NCI-H2227 (cell line): ENCODE results near the gene FGF12.

ENCODE experiments used
- DNase-seq: peaks from one replicate; lab custom pipeline; 2025; ENCODE audit not compliant: unreplicated experiment; lab: John Stamatoyannopoulos, UW

Gene FGF12

DNA sequence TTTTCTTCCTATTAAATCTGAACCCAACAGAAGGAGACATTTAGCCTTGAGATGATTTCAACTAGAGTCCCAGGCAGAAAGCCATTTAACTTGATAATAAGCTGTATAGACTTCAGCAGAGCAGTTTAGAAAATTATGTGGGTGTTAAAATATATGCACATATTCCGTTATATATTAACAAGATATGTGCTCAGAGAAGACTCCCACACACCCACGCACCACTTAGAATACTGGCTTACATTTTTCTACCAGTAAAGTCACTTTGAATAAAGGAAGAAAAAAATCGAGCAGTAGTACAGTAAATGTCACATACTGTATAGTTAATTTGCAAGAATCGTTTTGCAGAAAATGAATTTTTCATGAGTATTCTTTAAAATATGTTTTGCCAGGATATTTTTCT, 599.3 kb downstream of the FGF12 start:
- DNase-seq = no peak

DNA sequence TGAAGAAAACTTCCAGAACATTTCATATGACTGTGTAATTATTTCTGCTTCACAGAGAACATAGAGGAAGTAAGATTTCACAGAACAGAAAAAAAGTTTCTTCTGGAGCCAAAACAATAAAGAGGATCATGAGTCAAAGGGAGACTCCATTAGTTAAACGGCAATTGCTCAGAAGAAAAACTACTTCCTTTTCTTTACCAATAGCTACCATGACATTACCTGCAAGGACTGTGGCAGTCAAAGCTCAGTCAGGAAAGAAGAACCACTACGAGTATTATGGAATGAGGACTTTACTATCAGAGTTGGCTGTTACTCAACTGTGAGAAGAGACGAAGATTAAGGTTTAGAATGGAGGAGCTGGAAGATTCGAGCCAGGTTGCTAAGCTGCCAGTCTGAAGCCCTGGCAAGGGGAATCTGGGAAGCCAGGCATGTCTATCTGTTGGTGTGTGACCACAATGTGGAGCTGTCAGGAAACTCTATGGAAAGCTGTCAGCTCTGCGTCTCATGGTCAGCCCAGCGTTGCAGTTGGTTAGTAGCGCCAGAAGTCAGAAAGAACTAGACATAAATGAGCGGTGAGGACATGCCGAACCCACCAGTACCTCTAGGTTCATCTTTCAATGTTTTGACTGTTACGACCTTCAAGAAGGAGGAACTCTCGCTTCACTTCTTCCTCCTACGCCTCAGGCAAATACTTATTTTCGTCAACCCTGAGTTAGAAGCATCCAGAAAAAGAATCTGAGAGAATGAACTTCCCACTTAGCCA, 604.3 kb downstream of the FGF12 start:
- DNase-seq = no peak

DNA sequence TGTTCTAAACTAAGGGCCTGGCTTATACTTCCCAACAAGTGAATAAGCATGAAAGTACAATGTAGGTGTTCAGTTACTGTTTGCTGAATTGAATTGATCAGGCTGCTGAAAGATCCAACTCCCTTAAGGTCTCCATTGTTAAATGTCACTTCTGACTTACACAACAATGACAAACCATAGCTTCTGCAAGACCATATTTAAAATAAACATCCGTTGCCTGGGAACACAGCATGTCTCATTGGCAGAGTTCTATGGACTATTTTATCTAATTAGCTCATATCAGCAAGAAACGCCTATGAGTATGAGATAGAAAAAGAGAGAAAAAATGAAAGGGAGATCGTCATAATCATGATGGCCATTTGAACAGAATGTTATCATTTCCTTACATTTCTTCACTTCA, 605.4 kb downstream of the FGF12 start:
- no peak for DNase-seq

DNA sequence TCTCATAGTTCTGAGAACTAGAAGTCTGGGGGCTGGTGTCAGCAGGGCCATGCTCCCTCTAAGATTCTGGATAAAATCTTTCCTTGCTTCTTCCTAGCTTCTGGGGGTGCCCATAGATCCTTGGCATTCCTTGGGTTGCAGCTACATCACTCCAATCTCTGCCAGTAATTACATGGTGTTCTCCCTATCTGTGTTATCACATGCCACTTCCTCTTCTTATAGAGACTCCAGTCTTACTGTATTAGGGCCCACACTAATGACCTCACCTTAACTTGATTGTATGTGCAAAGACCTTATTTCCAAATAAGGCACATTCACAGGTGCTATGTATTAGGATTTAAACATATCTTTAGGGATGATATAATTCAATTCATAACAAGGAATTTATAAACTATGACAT, 618.5 kb downstream of the FGF12 start:
- no peak for DNase-seq

DNA sequence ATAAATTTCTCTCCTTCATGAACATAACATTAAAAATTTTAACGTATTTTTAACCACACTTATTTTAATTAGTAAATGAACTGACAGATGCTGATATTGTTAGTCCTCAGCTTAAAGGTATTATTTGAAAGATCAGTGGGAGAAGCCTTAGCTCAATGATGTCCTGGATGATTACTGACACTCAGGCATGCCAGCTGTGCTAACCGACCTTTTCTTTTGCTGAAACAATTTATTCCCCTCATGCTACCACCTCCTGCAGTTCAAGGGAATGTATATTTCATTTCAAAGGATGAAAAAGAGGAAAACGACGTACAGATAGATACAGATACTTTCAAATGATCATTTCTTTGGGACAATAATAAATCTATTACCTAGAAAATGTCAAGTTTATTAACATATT, 620.8 kb downstream of the FGF12 start:
- no peak for DNase-seq

DNA sequence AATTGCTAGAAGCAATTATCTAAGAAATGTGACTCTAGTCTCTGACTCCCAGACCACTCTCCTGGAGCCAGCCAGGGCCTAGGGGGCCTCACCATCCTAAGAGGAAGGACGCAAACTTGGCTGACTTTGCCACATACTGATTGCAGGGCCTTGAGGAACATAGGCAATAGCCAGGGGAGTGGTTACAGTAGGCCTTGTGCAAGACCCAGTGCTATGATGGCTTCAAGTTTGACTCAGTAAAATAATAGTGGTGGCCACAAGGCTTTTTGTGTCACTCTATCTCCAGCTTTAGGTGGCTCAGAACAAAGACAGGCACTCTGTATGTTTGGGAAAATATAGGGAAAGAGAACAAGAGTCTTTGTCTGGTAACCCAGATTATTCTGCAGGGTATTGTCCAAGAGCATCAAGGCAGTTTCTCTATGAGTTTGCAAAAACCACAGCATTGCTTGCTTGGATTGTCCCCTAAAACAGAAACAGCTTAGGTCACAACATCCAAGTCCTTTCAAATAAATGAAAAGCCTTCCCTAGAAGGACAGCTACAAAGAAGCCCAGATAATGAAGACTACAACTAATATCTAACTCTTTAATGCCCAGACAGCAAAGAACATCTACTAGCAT, 634.8 kb downstream of the FGF12 start:
- no peak for DNase-seq

DNA sequence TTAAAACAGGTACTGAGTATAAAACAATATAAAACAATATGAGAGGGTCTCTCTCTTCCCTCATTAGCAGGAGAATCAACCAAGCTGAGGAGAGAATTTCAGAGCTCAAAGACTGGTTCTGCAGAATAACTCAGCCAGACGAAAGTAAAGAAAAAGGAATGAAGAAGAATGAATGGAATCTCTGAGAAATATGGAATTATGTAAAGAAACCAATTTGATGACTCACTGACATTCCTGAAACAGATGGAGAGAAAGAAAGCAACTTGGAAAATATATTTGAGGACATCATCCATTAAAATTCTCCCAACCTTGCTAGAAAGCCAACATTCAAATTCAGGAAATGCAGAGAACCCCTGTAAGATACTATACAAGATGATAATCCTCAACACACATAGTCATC, 635.5 kb downstream of the FGF12 start:
- no peak for DNase-seq

DNA sequence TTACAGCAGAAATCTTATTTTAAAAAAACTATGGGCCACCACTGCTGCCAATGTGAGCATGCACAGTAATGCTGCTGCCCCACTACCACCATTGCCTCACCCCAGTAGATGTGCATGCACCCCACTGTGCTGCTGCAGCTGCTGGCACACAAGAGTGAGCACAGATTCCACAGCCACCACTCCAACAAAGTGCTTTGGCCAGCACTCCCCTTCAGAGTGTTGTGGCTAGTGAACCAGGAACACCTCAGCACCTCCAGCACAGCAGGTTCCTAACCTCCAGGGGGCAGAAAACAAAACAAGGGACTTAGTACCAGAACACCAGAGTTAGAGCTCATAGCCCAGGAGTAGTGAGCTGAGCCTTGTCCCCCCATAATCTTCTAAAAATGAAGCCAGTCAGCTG, 636.8 kb downstream of the FGF12 start:
- no peak for DNase-seq
